Endothelial cell (in vitro differentiated cells): ENCODE measurements around the gene GALNT9. TPM values are rescaled to one million over a fixed set of nuclear protein-coding genes. Genes with fewer than 3 reads are reported as not detected.

Experiments
- DNase-seq: peaks from one replicate; pipeline ENCODE4 v3.0.0; 2021; ENCODE audit warnings: low spot score
- H3K27ac Mint-ChIP-seq: one replicate; pipeline ENCODE4 v1.8.0; 2021; ENCODE audit warnings: mixed read lengths, inconsistent platforms; ENCODE audit not compliant: unreplicated experiment
- H3K27me3 Mint-ChIP-seq: one replicate; pipeline ENCODE4 v1.8.0; 2021; ENCODE audit warnings: mild to moderate bottlenecking, moderate library complexity, mixed read lengths, inconsistent platforms; ENCODE audit not compliant: unreplicated experiment
- H3K36me3 Mint-ChIP-seq: one replicate; pipeline ENCODE4 v1.8.0; 2021; ENCODE audit warnings: mild to moderate bottlenecking, low read depth, mixed read lengths, inconsistent platforms; ENCODE audit not compliant: unreplicated experiment
- H3K4me1 Mint-ChIP-seq: one replicate; pipeline ENCODE4 v1.8.0; 2021; ENCODE audit warnings: mild to moderate bottlenecking, mixed read lengths, inconsistent platforms; ENCODE audit not compliant: unreplicated experiment
- H3K4me3 Mint-ChIP-seq: one replicate; pipeline ENCODE4 v1.8.0; 2021; ENCODE audit warnings: mild to moderate bottlenecking, mixed read lengths, inconsistent platforms; ENCODE audit not compliant: unreplicated experiment
- H3K9me3 Mint-ChIP-seq: one replicate; pipeline ENCODE4 v1.8.0; 2021; ENCODE audit warnings: mixed read lengths, inconsistent platforms; ENCODE audit not compliant: unreplicated experiment
- total RNA-seq: library from RNA; stranded (reverse); fragmentation: NEBNext Ultra II Directional; extraction: Animal tissue kit (Norgen Biotek cat#: 25700); gene quantifications from one replicate; pipeline ENCODE4 v1.2.1, GENCODE V29; 2021; ENCODE audit not compliant: unreplicated experiment
- TF ChIP-seq, protein P1 (sequence below): fragments of 200-600 bp; sonication (generic); IDR thresholded peaks from one replicate; pipeline ENCODE4 v1.5.0; 2021; ENCODE audit warnings: antibody characterized with exemption; ENCODE audit not compliant: unreplicated experiment

Gene GALNT9
- total RNA-seq, 1 donor from 2014 or later: not detected

DNA sequence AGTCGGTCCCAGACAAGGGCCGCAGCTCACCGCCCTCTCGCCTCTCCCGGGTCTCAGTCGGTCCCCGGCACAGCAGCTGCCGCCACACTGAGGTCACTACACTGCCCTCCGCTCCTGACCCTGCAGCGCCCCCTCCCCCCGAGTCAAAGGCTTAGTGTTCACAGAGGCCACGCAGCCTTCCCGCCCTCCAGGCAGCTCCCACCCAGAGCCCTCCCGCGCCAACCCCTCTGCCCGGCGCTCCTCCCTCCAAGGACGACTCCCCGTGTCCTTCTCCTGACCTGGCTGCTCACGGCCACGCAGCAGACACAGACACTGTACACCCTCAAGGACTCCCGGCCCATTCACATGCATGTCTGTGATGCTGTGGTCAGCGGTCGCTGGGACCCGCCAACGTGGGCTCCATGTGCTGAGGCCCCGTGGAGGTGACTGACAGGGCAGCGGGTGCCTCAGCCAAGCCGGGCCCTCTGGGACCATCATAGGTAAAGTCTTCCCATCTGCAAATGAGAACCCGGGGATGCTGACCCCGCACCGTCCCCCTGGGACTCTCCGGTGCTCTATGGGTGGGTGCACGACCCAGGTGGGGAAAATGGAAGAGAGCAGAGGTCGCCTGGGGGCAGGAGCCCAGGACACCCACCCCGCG, 16.3 kb upstream of the GALNT9 start:
- Mint-ChIP-seq H3K27ac (no peak overlapping the region), H3K9me3 (no peaks in the 10 kb centered on the region), H3K4me3 (no peak overlapping the region), H3K4me1 (peaks cover 7% of the 10 kb centered on the region), H3K27me3 (peaks cover 12% of the 10 kb centered on the region), H3K36me3 (no peaks in the 10 kb centered on the region)
- no peak for DNase-seq
- TF ChIP-seq, protein P1, sequence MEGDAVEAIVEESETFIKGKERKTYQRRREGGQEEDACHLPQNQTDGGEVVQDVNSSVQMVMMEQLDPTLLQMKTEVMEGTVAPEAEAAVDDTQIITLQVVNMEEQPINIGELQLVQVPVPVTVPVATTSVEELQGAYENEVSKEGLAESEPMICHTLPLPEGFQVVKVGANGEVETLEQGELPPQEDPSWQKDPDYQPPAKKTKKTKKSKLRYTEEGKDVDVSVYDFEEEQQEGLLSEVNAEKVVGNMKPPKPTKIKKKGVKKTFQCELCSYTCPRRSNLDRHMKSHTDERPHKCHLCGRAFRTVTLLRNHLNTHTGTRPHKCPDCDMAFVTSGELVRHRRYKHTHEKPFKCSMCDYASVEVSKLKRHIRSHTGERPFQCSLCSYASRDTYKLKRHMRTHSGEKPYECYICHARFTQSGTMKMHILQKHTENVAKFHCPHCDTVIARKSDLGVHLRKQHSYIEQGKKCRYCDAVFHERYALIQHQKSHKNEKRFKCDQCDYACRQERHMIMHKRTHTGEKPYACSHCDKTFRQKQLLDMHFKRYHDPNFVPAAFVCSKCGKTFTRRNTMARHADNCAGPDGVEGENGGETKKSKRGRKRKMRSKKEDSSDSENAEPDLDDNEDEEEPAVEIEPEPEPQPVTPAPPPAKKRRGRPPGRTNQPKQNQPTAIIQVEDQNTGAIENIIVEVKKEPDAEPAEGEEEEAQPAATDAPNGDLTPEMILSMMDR: no peak

DNA sequence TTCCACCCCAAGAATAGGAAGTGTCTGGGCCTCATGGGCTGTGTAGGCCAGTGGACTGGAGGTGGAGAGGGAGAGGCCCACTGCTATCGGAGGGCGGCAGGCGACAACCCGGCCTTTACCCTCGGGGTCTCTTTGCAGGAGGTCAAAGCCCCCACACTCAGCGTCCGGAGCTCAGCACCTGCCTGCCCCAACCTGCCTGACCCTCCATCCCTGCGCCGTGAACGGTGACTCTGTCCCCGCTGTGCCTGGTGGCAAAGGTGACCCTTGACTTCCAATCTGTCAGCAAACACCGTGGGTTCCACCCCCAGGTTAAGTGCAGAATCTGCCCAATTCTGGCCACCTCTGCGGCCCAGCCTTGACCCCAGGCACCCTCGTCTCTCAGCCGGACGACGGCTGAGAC, 15.7 kb upstream of the GALNT9 start:
- peaks cover 11% of the 10 kb centered on the region for H3K27me3 Mint-ChIP-seq
- H3K4me3 Mint-ChIP-seq: no peak overlapping the region
- peaks cover 7% of the 10 kb centered on the region for H3K4me1 Mint-ChIP-seq
- TF ChIP-seq, protein P1: no peak
- H3K36me3 Mint-ChIP-seq: no peaks in the 10 kb centered on the region
- no peak overlapping the region for H3K27ac Mint-ChIP-seq
- H3K9me3 Mint-ChIP-seq: no peaks in the 10 kb centered on the region
- no peak for DNase-seq

DNA sequence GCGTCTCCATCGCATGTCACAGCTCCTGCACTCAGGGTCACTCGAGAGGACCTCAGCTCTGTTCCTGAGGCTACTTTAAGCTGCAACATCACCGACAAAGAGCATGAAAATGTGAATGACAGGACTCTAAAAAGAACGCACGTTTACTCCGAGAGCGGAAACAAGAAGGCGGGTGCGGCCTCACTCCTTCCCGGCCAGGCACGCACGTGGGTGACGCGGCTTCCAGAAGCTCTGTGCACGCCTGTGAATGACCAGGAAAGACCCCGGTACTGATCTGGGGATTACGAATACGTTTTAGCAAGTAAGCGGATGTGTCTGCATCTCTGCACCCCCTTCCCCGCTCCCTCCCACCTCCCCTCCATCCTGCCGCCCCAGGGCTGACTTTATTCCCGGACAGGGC, 15.2 kb upstream of the GALNT9 start:
- Mint-ChIP-seq H3K9me3 (no peaks in the 10 kb centered on the region), H3K4me1 (peaks cover 7% of the 10 kb centered on the region), H3K36me3 (no peaks in the 10 kb centered on the region), H3K4me3 (no peak overlapping the region), H3K27ac (no peak overlapping the region), H3K27me3 (peaks cover 11% of the 10 kb centered on the region)
- TF ChIP-seq, protein P1: no peak
- DNase-seq: no peak

- no peak overlapping the region for H3K4me3 Mint-ChIP-seq
- no peaks in the 10 kb centered on the region for H3K9me3 Mint-ChIP-seq
- H3K27ac Mint-ChIP-seq: no peak overlapping the region
- no peaks in the 10 kb centered on the region for H3K36me3 Mint-ChIP-seq
- peaks cover 11% of the 10 kb centered on the region for H3K27me3 Mint-ChIP-seq
- peaks cover 7% of the 10 kb centered on the region for H3K4me1 Mint-ChIP-seq
- no peak for DNase-seq
- TF ChIP-seq, protein P1: no peak
Measured at GRCh38 chr12:132344181-132344580, 14.8 kb upstream of the GALNT9 start.

DNA sequence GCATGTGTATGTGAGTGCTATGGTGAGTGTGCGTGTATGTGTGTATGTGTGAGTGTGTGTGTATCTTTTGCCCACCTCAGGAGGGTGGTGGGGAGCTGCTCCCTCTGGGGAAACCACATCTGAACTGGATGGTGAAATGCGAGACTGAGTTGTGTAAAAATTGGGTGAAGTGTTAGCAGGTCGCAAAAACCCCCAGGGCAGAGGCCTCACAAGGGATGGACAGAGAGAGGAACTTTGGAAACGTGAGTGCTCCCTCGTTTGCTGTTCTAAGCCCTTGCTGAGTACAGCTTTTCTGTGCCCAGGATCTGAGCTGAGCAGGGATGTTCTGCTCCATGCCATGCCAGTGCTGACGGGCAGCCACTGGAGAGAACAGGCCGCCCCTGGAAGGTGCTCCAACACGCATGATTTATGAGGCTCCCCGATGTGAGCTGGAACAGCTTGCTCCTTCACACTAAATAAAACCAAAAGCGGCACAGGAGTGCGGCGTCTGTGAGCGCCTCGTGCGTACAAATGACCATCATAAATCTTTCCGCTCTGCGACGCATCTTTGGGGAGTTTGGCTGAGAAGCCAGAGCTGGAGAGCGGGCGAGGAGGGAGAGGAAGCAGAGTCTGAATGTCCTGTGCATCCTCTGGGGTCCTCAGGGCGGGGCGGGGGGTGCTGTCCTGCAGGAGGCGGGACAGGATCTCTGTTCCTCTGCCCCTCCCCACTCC, 14.1 kb upstream of the GALNT9 start:
- Mint-ChIP-seq H3K4me3 (no peak overlapping the region), H3K4me1 (peaks cover 7% of the 10 kb centered on the region), H3K27me3 (peaks cover 11% of the 10 kb centered on the region), H3K36me3 (no peaks in the 10 kb centered on the region), H3K27ac (no peak overlapping the region), H3K9me3 (no peaks in the 10 kb centered on the region)
- TF ChIP-seq, protein P1: no peak
- DNase-seq: no peak
